IMR-90 (cell line): ENCODE data around the gene HIF1A. TPM values are rescaled to one million over a fixed set of nuclear protein-coding genes. Genes with fewer than 3 reads are reported as not detected.

Source experiments
- ATAC-seq: fragments of 200-7000 bp; cut with Tn5 transposase; 2 replicates; pipeline ENCODE4 v1.9.1; 2020; ENCODE audit warnings: low read depth, mild to moderate bottlenecking, moderate library complexity
- BruUV-seq: library from RNA; stranded (reverse); fragments of 400-500 nt; replicated peaks from 2 replicates; lab custom pipeline; 2021; lab: Mats Ljungman, UMichigan
- CTCF ChIA-PET: fragments of 300-600 bp; formaldehyde crosslinking; extraction: SDS; loops from one replicate; lab custom pipeline; 2021; ENCODE audit warnings: antibody characterized with exemption; lab: Yijun Ruan, JAX
- POLR2A ChIA-PET: fragments of 300-600 bp; sonication (Branson Sonifier 250); formaldehyde crosslinking; loops from one replicate; lab custom pipeline; 2022; ENCODE audit warnings: antibody characterized with exemption; ENCODE audit not compliant: unreplicated experiment; lab: Charles Lee
- DNase-seq: peaks from one replicate; pipeline ENCODE4 v3.0.0; 2013
- H2AFZ ChIP-seq: replicated peaks from 2 replicates; pipeline ENCODE3; 2013; ENCODE audit warnings: low read length, mild to moderate bottlenecking; ENCODE audit not compliant: poor library complexity
- H2AK5ac ChIP-seq: 2 replicates; pipeline ENCODE4 v1.6.1; 2013; ENCODE audit warnings: low read depth, low read length, inconsistent platforms
- H2AK9ac ChIP-seq: replicated peaks from 2 replicates; pipeline ENCODE3; 2013; ENCODE audit warnings: mild to moderate bottlenecking, low read depth, low read length, moderate library complexity; ENCODE audit not compliant: poor library complexity
- H2BK120ac ChIP-seq: 2 replicates; pipeline ENCODE4 v1.6.1; 2013; ENCODE audit warnings: low read depth, low read length, inconsistent platforms
- H2BK15ac ChIP-seq: 3 replicates; pipeline ENCODE4 v1.6.1; 2013; ENCODE audit warnings: low read depth, low read length, inconsistent platforms
- H2BK20ac ChIP-seq: 2 replicates; pipeline ENCODE4 v1.6.1; 2013; ENCODE audit warnings: low read depth, mild to moderate bottlenecking, inconsistent platforms, low read length, moderate library complexity
- H2BK5ac ChIP-seq: 2 replicates; pipeline ENCODE4 v1.6.1; 2013; ENCODE audit warnings: mild to moderate bottlenecking, low read depth, low read length, inconsistent platforms; ENCODE audit not compliant: poor library complexity, severe bottlenecking
- H3K14ac ChIP-seq: replicated peaks from 2 replicates; pipeline ENCODE4 v1.6.1; 2013; ENCODE audit warnings: low read depth, low read length, inconsistent platforms
- H3K18ac ChIP-seq: 2 replicates; pipeline ENCODE4 v1.6.1; 2013; ENCODE audit warnings: low read depth, low read length, control low read depth
- H3K23ac ChIP-seq: 2 replicates; pipeline ENCODE4 v1.6.1; 2013; ENCODE audit warnings: low read depth, low read length, inconsistent platforms
- H3K27ac ChIP-seq: 2 replicates; pipeline ENCODE4 v1.5.1; 2013; ENCODE audit warnings: mild to moderate bottlenecking, control low read depth, low read length; ENCODE audit not compliant: insufficient read depth
- H3K27me3 ChIP-seq: 2 replicates; pipeline ENCODE4 v1.6.1; 2013; ENCODE audit warnings: low read length; ENCODE audit not compliant: control insufficient read depth, insufficient read depth
- H3K36me3 ChIP-seq: 2 replicates; pipeline ENCODE4 v1.6.1; 2013; ENCODE audit warnings: low read length, mixed read lengths; ENCODE audit not compliant: control insufficient read depth, insufficient read depth
- H3K4ac ChIP-seq: 2 replicates; pipeline ENCODE4 v1.6.1; 2013; ENCODE audit warnings: low read depth, low read length, inconsistent platforms
- H3K4me1 ChIP-seq: 2 replicates; pipeline ENCODE4 v1.6.1; 2013; ENCODE audit warnings: low read length, mixed read lengths; ENCODE audit not compliant: control insufficient read depth, insufficient read depth
- H3K4me2 ChIP-seq: 2 replicates; pipeline ENCODE4 v1.6.1; 2013; ENCODE audit warnings: low read depth, mild to moderate bottlenecking, control low read depth, low read length, moderate library complexity
- H3K4me3 ChIP-seq: 2 replicates; pipeline ENCODE4 v1.5.1; 2013; ENCODE audit warnings: low read depth, mild to moderate bottlenecking, control low read depth, low read length, moderate library complexity; ENCODE audit not compliant: insufficient read depth
- H3K56ac ChIP-seq: 2 replicates; pipeline ENCODE4 v1.6.1; 2013; ENCODE audit warnings: low read length, inconsistent platforms; ENCODE audit not compliant: insufficient read depth; ENCODE audit errors: extremely low read depth
- H3K79me1 ChIP-seq, 2 experiments: 2 replicates each; pipeline ENCODE4 v1.6.1; 2013; ENCODE audit warnings: low read length in 2 of 2, inconsistent platforms in 1 of 2, low read depth in 1 of 2
- H3K9ac ChIP-seq: 2 replicates; pipeline ENCODE4 v1.6.1; 2013; ENCODE audit warnings: low read depth, low read length, control low read depth
- H3K9me1 ChIP-seq: 2 replicates; pipeline ENCODE4 v1.6.1; 2013; ENCODE audit warnings: low read length, inconsistent platforms; ENCODE audit not compliant: insufficient read depth
- H3K9me3 ChIP-seq: 2 replicates; pipeline ENCODE4 v1.6.1; 2013; ENCODE audit warnings: low read length; ENCODE audit not compliant: control insufficient read depth, insufficient read depth
- H4K20me1 ChIP-seq: 2 replicates; pipeline ENCODE4 v1.6.1; 2013; ENCODE audit warnings: low read length, inconsistent platforms; ENCODE audit not compliant: insufficient read depth
- H4K5ac ChIP-seq: 2 replicates; pipeline ENCODE4 v1.6.1; 2013; ENCODE audit warnings: mild to moderate bottlenecking, low read depth, low read length, control low read depth
- H4K8ac ChIP-seq, 2 experiments: 2 replicates each; pipeline ENCODE4 v1.6.1; 2013; ENCODE audit warnings: low read depth in 2 of 2, low read length in 2 of 2, control low read depth in 1 of 2, inconsistent platforms in 1 of 2
- H4K91ac ChIP-seq: 2 replicates; pipeline ENCODE4 v1.6.1; 2013; ENCODE audit warnings: low read depth, low read length, inconsistent platforms; ENCODE audit not compliant: insufficient read depth
- BHLHE40 ChIP-seq: fragments of 150-350 bp; IDR thresholded peaks from 2 replicates; pipeline ENCODE4 v1.6.1; 2016; ENCODE audit warnings: mild to moderate bottlenecking, low read depth, low read length
- CEBPB ChIP-seq: IDR thresholded peaks from 2 replicates; pipeline ENCODE4 v1.6.1; 2012; ENCODE audit warnings: low read depth, low read length, improper control_type of control experiment
- MAZ ChIP-seq: IDR thresholded peaks from 2 replicates; pipeline ENCODE4 v1.6.1; 2012; ENCODE audit warnings: low read depth, mild to moderate bottlenecking, low read length, improper control_type of control experiment, moderate library complexity, borderline replicate concordance
- POLR2A ChIP-seq: IDR thresholded peaks from 2 replicates; pipeline ENCODE4 v1.6.1; 2012; ENCODE audit warnings: mild to moderate bottlenecking, low read depth, low read length
- RAD21 ChIP-seq: IDR thresholded peaks from 2 replicates; pipeline ENCODE4 v1.6.1; 2012; ENCODE audit warnings: low read length, improper control_type of control experiment
- RFX5 ChIP-seq: IDR thresholded peaks from 2 replicates; pipeline ENCODE4 v1.8.0; 2012; ENCODE audit warnings: low read depth, mild to moderate bottlenecking, low read length, moderate library complexity
- dilution Hi-C: fragments of 300-500 bp; cut with HindIII; formaldehyde crosslinking; loops from one replicate; pipeline ENCODE4 v1.14.3; 2018; ENCODE audit warnings: low sequenced_read_pairs; ENCODE audit not compliant: unreplicated experiment
- in situ Hi-C: fragments of 300-500 bp; cut with MboI; formaldehyde crosslinking; loops from 3 replicates; pipeline ENCODE4 v1.14.3; 2019; ENCODE audit warnings: low sequenced_read_pairs, inconsistent platforms, mixed read lengths
- intact Hi-C: fragments of 100-400 bp; cut with micrococcal nuclease; formaldehyde crosslinking; loops from 2 replicates; pipeline ENCODE4 v1.10.0; 2022
- polyA plus RNA-seq, 3 experiments: library from polyadenylated mRNA; depleted of rRNA; stranded (reverse); fragments of >200 nt; gene quantifications; 2 replicates each; pipeline ENCODE4 v1.2.3, GENCODE V29; 2012; ENCODE audit warnings: low replicate concordance in 1 of 3
- total RNA-seq: library from RNA; depleted of rRNA; stranded (reverse); fragments of >200 nt; gene quantifications from 2 replicates; pipeline ENCODE4 v1.2.3, GENCODE V29; 2012

The HIF1A gene
- total and polyA plus RNA-seq, 2 of the 4 experiments (the other 2 are of a cell fraction), result 128 to 301 TPM

DNA sequence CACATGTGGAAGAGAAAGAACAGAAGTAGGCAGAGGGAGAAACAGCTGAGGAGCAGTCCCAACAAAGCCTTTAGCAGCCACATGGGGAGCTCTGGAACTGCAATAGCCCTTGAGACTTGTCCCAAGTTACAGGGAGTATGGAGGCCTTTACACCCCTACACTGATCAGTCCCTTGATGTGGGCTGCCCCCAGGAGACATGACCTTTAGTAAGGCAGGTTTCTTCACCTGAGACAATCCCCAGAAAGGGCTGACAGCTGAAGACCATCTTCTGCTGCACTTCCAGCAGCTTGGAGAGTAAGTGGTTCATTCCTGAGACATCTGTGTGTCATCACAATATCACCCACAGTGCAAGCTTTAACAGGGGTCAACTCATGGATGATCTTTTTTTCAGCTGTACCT lies 58.3 kb downstream of the HIF1A start:
- no peak overlapping the region for H2BK15ac ChIP-seq
- DNase-seq (peak; percentile 42), ATAC-seq (no peak; the same call in 1 of the 2 replicates)
- no TSS peak for BruUV-seq
- H3K14ac ChIP-seq, result 0 out of 2 replicates have a peak overlapping the region, but pooled peaks have one; percentile 32
- in situ Hi-C loops, result no loop called here
- no peak overlapping the region for H3K9ac ChIP-seq
- H4K20me1 ChIP-seq, result peaks cover 7% of the 10 kb centered on the region; the same call in 1 of the 2 replicates
- no peak overlapping the region for H2AFZ ChIP-seq
- peaks cover 2% of the 10 kb centered on the region; the same call in 1 of the 2 replicates for H3K9me1 ChIP-seq
- H3K4me3 ChIP-seq, result no peak overlapping the region
- peak overlapping the region; percentile 7; the same call in 1 of the 2 replicates for H4K5ac ChIP-seq
- no peak overlapping the region for H3K56ac ChIP-seq
- ChIA-PET CTCF (no interaction called here), POLR2A (no interaction called here)
- H2BK120ac ChIP-seq, result peak overlapping the region; percentile 30; the same call in 1 of the 2 replicates
- H2BK20ac ChIP-seq, result peak overlapping the region; percentile 45
- H3K18ac ChIP-seq, result peak overlapping the region; percentile 32; the same call in 1 of the 2 replicates
- H3K4me2 ChIP-seq, result no peak overlapping the region
- H4K91ac ChIP-seq, result peak overlapping the region; percentile 34
- peak overlapping the region; percentile 28; the same call in 1 of the 2 replicates for H3K23ac ChIP-seq
- peak overlapping the region; percentile 6 to 59; a peak in 3 of 4 replicates for H4K8ac ChIP-seq
- H2AK9ac ChIP-seq, result no peak overlapping the region
- TF ChIP-seq RAD21 (no peak), BHLHE40 (no peak), POLR2A (0 out of 2 replicates have a peak, but pooled peaks have one; percentile 21), CEBPB (no peak), MAZ (no peak), RFX5 (no peak)
- peaks cover 11% of the 10 kb centered on the region for H3K4me1 ChIP-seq
- intact Hi-C loops, result loop anchor here (5.0 kb wide), 1 partner anchor 191 kb away; no protein-coding TSS in a partner anchor
- peak overlapping the region; percentile 99 for H2BK5ac ChIP-seq
- no peaks in the 10 kb centered on the region for H3K27me3 ChIP-seq
- H3K36me3 ChIP-seq, result peaks cover 14% of the 10 kb centered on the region
- H3K27ac ChIP-seq, result peak overlapping the region; percentile 41
- peaks cover 3% of the 10 kb centered on the region in 2 experiments; a peak in 1 of 4 replicates for H3K79me1 ChIP-seq
- peaks cover 4% of the 10 kb centered on the region for H3K9me3 ChIP-seq
- peak overlapping the region; percentile 65 for H3K4ac ChIP-seq
- dilution Hi-C loops, result no loop called here
- H2AK5ac ChIP-seq, result peak overlapping the region; percentile 13
